Karpas-422 (cell line): ENCODE results near the gene PROSER1. TPM values are rescaled to one million over a fixed set of nuclear protein-coding genes. Genes with fewer than 3 reads are reported as not detected.

ENCODE experiments used
- DNase-seq: peaks from one replicate; pipeline ENCODE4 v3.0.0-alpha.2; 2015
- H2AFZ ChIP-seq: fragments of 200-600 bp; sonication (generic); 2 replicates; pipeline ENCODE4 v1.6.1; 2014; ENCODE audit warnings: antibody characterized with exemption, low read length, mixed read lengths
- H3K27ac ChIP-seq: fragments of 200-600 bp; sonication (generic); 2 replicates; pipeline ENCODE4 v1.5.1; 2014; ENCODE audit warnings: mild to moderate bottlenecking, low read length, moderate library complexity
- H3K27me3 ChIP-seq: fragments of 200-600 bp; sonication (generic); 2 replicates; pipeline ENCODE4 v1.6.1; 2014; ENCODE audit warnings: low read length, mixed read lengths
- H3K36me3 ChIP-seq: fragments of 200-600 bp; sonication (generic); 2 replicates; pipeline ENCODE4 v1.6.1; 2014; ENCODE audit warnings: low read length, mixed read lengths; ENCODE audit not compliant: insufficient read depth
- H3K4me1 ChIP-seq: fragments of 200-600 bp; sonication (generic); 2 replicates; pipeline ENCODE4 v1.6.1; 2014; ENCODE audit warnings: mild to moderate bottlenecking, low read length, mixed read lengths
- H3K4me2 ChIP-seq: fragments of 200-600 bp; sonication (generic); 2 replicates; pipeline ENCODE4 v1.6.1; 2014; ENCODE audit warnings: low read length, low read depth, mild to moderate bottlenecking; ENCODE audit not compliant: poor library complexity, severe bottlenecking
- H3K4me3 ChIP-seq: fragments of 200-600 bp; sonication (generic); 2 replicates; pipeline ENCODE4 v1.5.1; 2014; ENCODE audit warnings: mild to moderate bottlenecking, antibody characterized with exemption, low read length, mixed read lengths
- H3K79me2 ChIP-seq: fragments of 200-600 bp; sonication (generic); 2 replicates; pipeline ENCODE4 v1.6.1; 2014; ENCODE audit warnings: mild to moderate bottlenecking, low read length, mixed read lengths
- H3K9ac ChIP-seq: fragments of 200-600 bp; sonication (generic); 2 replicates; pipeline ENCODE4 v1.6.0; 2014; ENCODE audit warnings: low read length
- H3K9me2 ChIP-seq: fragments of 200-600 bp; sonication (generic), shearing (Covaris generic); replicated peaks from 2 replicates; pipeline ENCODE4 v1.6.0; 2014; ENCODE audit warnings: mild to moderate bottlenecking, low read length, moderate library complexity; ENCODE audit not compliant: insufficient read depth
- H3K9me3 ChIP-seq: fragments of 300-700, 200-600 bp; sonication (generic); 2 replicates; pipeline ENCODE4 v1.6.1; 2014; ENCODE audit warnings: low read length, mixed read lengths
- H4K20me1 ChIP-seq: fragments of 200-600 bp; sonication (generic); 2 replicates; pipeline ENCODE4 v1.6.1; 2014; ENCODE audit warnings: mild to moderate bottlenecking, antibody characterized with exemption, low read length, low read depth; ENCODE audit not compliant: insufficient read depth
- total RNA-seq: library from RNA; depleted of rRNA; stranded (reverse); fragments of >200 nt; shearing (Covaris generic); gene quantifications from 2 replicates; pipeline ENCODE4 v1.2.3, GENCODE V29; 2014; ENCODE audit warnings: low replicate concordance

PROSER1 gene
- total RNA-seq, 1 experiment from 2014 or later, result 60.7 TPM

GRCh38 chr13:39038569-39039030 lies 711 bp upstream of the PROSER1 start:
- Histone ChIP-seq H3K27me3 (no peaks in the 10 kb centered on the region), H2AFZ (peak overlapping the region; percentile 35; the same call in 1 of the 2 replicates), H3K4me1 (peaks cover 43% of the 10 kb centered on the region), H4K20me1 (no peaks in the 10 kb centered on the region; the same call in 1 of the 2 replicates), H3K27ac (peak overlapping the region; percentile 75), H3K9ac (peak overlapping the region; percentile 82), H3K9me2 (no peaks in the 10 kb centered on the region), H3K9me3 (no peaks in the 10 kb centered on the region), H3K4me3 (peak overlapping the region; percentile 73), H3K79me2 (peaks cover 88% of the 10 kb centered on the region), H3K4me2 (peak overlapping the region; percentile 78), H3K36me3 (peaks cover 14% of the 10 kb centered on the region; the same call in 1 of the 2 replicates)
- DNase-seq, result peak; percentile 75

- DNase-seq, result no peak
- Histone ChIP-seq H3K9ac (peak overlapping the region; percentile 82), H3K4me2 (peak overlapping the region; percentile 78), H2AFZ (no peak overlapping the region), H4K20me1 (no peaks in the 10 kb centered on the region; the same call in 1 of the 2 replicates), H3K4me3 (peak overlapping the region; percentile 73), H3K9me2 (no peaks in the 10 kb centered on the region), H3K79me2 (peaks cover 95% of the 10 kb centered on the region), H3K27me3 (no peaks in the 10 kb centered on the region), H3K9me3 (no peaks in the 10 kb centered on the region), H3K4me1 (peaks cover 47% of the 10 kb centered on the region), H3K27ac (peak overlapping the region; percentile 75), H3K36me3 (peaks cover 12% of the 10 kb centered on the region; the same call in 1 of the 2 replicates)
These were observed 444 bp downstream of the PROSER1 start for GRCh38 chr13:39037410-39037879.

- Histone ChIP-seq H3K9me3 (no peaks in the 10 kb centered on the region), H3K79me2 (peaks cover 97% of the 10 kb centered on the region), H3K4me2 (peak overlapping the region; percentile 78), H3K9me2 (no peaks in the 10 kb centered on the region), H3K27me3 (no peaks in the 10 kb centered on the region), H2AFZ (no peak overlapping the region), H3K9ac (peak overlapping the region; percentile 82), H3K4me1 (peaks cover 46% of the 10 kb centered on the region), H4K20me1 (peaks cover 4% of the 10 kb centered on the region; the same call in 1 of the 2 replicates), H3K36me3 (peaks cover 16% of the 10 kb centered on the region; the same call in 1 of the 2 replicates), H3K4me3 (peak overlapping the region; percentile 73), H3K27ac (peak overlapping the region; percentile 75)
- peak; percentile 81 for DNase-seq
These were observed 1.7 kb downstream of the PROSER1 start for GRCh38 chr13:39036212-39036611.

- Histone ChIP-seq H4K20me1 (peaks cover 4% of the 10 kb centered on the region; the same call in 1 of the 2 replicates), H2AFZ (no peak overlapping the region), H3K9ac (peak overlapping the region; percentile 82), H3K27me3 (no peaks in the 10 kb centered on the region), H3K4me2 (peak overlapping the region; percentile 78), H3K79me2 (peaks cover 97% of the 10 kb centered on the region), H3K9me2 (no peaks in the 10 kb centered on the region), H3K4me3 (peak overlapping the region; percentile 73), H3K27ac (peak overlapping the region; percentile 75), H3K9me3 (no peaks in the 10 kb centered on the region), H3K4me1 (peaks cover 43% of the 10 kb centered on the region), H3K36me3 (peaks cover 16% of the 10 kb centered on the region; the same call in 1 of the 2 replicates)
- DNase-seq, result no peak
These were observed 2.1 kb downstream of the PROSER1 start for GRCh38 chr13:39035799-39036198.

GRCh38 chr13:39035204-39035603 lies 2.7 kb downstream of the PROSER1 start:
- Histone ChIP-seq H3K9me2 (no peaks in the 10 kb centered on the region), H3K79me2 (peaks cover 97% of the 10 kb centered on the region), H3K9ac (peak overlapping the region; percentile 82), H3K4me3 (peak overlapping the region; percentile 73), H3K27ac (peak overlapping the region; percentile 75; the same call in 1 of the 2 replicates), H3K4me2 (peak overlapping the region; percentile 78), H3K27me3 (no peaks in the 10 kb centered on the region), H3K9me3 (no peaks in the 10 kb centered on the region), H4K20me1 (peaks cover 4% of the 10 kb centered on the region; the same call in 1 of the 2 replicates), H2AFZ (no peak overlapping the region), H3K4me1 (peaks cover 37% of the 10 kb centered on the region), H3K36me3 (peaks cover 17% of the 10 kb centered on the region; the same call in 1 of the 2 replicates)
- DNase-seq, result peak; percentile 65

GRCh38 chr13:39034085-39034484 lies 3.8 kb downstream of the PROSER1 start:
- H3K4me3 ChIP-seq, result peak overlapping the region; percentile 73
- H3K4me2 ChIP-seq, result peak overlapping the region; percentile 78

GRCh38 chr13:39032150-39032549 lies 5.7 kb downstream of the PROSER1 start:
- Histone ChIP-seq H3K27ac (no peak overlapping the region), H3K27me3 (no peaks in the 10 kb centered on the region), H3K4me3 (no peak overlapping the region), H3K4me1 (peaks cover 27% of the 10 kb centered on the region), H3K79me2 (peaks cover 94% of the 10 kb centered on the region), H3K9me3 (no peaks in the 10 kb centered on the region), H3K9me2 (no peaks in the 10 kb centered on the region), H3K4me2 (no peak overlapping the region), H3K36me3 (peaks cover 45% of the 10 kb centered on the region), H2AFZ (no peak overlapping the region), H3K9ac (no peak overlapping the region), H4K20me1 (peaks cover 4% of the 10 kb centered on the region; the same call in 1 of the 2 replicates)
- DNase-seq, result no peak

More at GRCh38 chr13:39034085-39034484, 3.8 kb downstream of the PROSER1 start:
- no peaks in the 10 kb centered on the region for H3K9me2 ChIP-seq
- H3K4me1 ChIP-seq, result peaks cover 27% of the 10 kb centered on the region
- no peak overlapping the region for H3K27ac ChIP-seq
- H3K9me3 ChIP-seq, result no peaks in the 10 kb centered on the region
- peaks cover 28% of the 10 kb centered on the region for H3K36me3 ChIP-seq
- no peak overlapping the region for H2AFZ ChIP-seq
- peaks cover 4% of the 10 kb centered on the region; the same call in 1 of the 2 replicates for H4K20me1 ChIP-seq
- peak overlapping the region; percentile 82; the same call in 1 of the 2 replicates for H3K9ac ChIP-seq
- DNase-seq, result no peak
- peaks cover 97% of the 10 kb centered on the region for H3K79me2 ChIP-seq
- no peaks in the 10 kb centered on the region for H3K27me3 ChIP-seq

- Histone ChIP-seq H3K9me2 (no peaks in the 10 kb centered on the region), H3K27me3 (no peaks in the 10 kb centered on the region), H4K20me1 (no peaks in the 10 kb centered on the region), H3K4me3 (no peak overlapping the region), H2AFZ (no peak overlapping the region), H3K36me3 (peaks cover 85% of the 10 kb centered on the region), H3K9me3 (no peaks in the 10 kb centered on the region), H3K79me2 (peaks cover 51% of the 10 kb centered on the region), H3K4me1 (no peaks in the 10 kb centered on the region), H3K4me2 (no peak overlapping the region), H3K27ac (no peak overlapping the region), H3K9ac (no peak overlapping the region)
- no peak for DNase-seq
These were observed 12.5 kb downstream of the PROSER1 start for GRCh38 chr13:39025433-39025839.
